Fibroblast of upper back skin (primary cell): ENCODE results near the gene LRIT3.
A peak's percentile ranks its signal among the peaks of the same experiment; 100 is the strongest.

Experiments
- DNase-seq: peaks from one replicate; pipeline ENCODE4 v3.0.0-alpha.2; 2013

LRIT3 gene

GRCh38 chr4:109910256-109910655 is 62.3 kb downstream of the LRIT3 start:
- no peak for DNase-seq

DNA sequence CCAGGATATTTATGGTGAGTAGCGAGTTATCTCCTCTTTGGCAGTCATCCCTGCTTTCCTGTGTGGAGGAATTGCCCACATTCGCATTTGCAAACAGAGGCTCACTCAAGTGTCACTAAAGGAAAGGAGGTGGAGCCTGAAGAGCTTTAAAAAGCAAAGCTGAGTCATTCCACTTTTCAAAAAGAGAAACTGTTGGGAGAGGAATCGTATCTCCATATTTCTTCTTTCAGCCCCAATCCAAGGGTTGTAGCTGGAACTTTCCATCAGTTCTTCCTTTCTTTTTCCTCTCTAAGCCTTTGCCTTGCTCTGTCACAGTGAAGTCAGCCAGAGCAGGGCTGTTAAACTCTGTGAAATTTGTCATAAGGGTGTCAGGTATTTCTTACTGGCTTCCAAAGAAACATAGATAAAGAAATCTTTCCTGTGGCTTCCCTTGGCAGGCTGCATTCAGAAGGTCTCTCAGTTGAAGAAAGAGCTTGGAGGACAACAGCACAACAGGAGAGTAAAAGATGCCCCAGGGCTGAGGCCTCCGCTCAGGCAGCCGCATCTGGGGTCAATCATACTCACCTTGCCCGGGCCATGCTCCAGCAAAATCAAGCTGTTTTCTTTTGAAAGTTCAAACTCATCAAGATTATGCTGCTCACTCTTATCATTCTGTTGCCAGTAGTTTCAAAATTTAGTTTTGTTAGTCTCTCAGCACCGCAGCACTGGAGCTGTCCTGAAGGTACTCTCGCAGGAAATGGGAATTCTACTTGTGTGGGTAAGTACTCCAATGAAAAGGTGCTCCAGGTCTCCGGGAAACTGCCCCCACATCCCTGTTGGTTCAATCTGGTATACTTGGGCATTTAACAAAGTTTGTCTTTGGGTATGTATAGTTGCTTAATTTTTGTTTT is 65.0 kb downstream of the LRIT3 start, which contains the start of gene EGF:
EGF (plus strand) TSS at position 178 of the 890 bp plus-strand sequence; CDS start at position 631, 453 bp downstream.
- DNase-seq: peak; percentile 62

- no peak for DNase-seq
These were observed 65.8 kb downstream of the LRIT3 start for GRCh38 chr4:109913596-109914241.

- no peak for DNase-seq
These were observed 66.4 kb downstream of the LRIT3 start for GRCh38 chr4:109914322-109914721.

DNA sequence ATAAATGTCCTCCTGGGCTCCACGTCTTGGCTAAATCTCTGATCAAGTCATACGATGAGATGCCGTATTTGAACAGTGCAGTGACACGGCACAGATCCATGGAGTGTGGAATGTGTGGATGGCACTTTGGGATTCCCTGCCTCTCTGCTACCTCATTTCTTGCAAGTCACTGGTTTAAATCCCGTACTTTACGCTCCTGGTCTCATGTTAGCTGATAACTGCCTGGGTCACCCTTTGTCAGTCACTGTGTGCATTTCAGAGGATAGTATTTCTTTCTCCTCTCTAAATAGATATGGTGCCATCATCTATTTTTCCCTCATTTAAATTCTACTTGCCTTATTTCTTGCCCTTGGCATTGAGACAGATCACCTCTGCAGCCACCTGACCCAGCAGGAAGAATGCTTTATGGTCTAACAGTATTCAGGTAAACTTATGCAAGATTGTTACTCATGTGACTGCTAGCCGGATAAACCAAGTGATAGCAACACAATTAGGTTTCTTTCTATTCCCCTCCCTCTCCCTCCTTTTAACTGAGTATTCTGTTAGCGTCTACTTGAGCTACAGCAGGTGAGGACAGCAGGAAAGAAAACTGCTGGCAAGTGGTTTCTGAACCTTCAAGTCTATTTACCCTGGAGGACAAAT is 67.6 kb downstream of the LRIT3 start:
- no peak for DNase-seq

GRCh38 chr4:109916027-109916409 is 68.1 kb downstream of the LRIT3 start:
- no peak for DNase-seq

DNA sequence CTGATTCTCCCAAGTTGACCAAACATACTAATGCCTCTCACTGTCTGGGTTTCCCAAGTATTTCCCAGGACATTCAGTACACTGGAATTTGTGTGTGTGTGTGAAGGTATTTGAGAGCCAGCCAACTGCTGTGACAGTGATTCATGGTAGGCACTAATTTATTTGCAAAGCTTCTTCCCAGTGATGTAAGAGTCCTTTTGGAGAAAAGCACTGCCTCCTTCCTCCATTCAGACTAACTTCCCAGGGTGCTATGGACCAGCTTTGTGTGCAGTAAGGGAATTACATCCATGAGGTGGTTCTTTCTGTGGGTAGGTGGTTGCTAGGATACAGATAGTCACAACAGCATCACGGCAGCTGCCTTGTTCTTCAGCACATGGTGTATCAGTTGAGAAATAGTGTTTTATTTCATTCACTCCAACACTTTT is 73.5 kb downstream of the LRIT3 start:
- peak; percentile 96 for DNase-seq
